ENCODE results near the gene AGBL4.

AGBL4 gene

DNA sequence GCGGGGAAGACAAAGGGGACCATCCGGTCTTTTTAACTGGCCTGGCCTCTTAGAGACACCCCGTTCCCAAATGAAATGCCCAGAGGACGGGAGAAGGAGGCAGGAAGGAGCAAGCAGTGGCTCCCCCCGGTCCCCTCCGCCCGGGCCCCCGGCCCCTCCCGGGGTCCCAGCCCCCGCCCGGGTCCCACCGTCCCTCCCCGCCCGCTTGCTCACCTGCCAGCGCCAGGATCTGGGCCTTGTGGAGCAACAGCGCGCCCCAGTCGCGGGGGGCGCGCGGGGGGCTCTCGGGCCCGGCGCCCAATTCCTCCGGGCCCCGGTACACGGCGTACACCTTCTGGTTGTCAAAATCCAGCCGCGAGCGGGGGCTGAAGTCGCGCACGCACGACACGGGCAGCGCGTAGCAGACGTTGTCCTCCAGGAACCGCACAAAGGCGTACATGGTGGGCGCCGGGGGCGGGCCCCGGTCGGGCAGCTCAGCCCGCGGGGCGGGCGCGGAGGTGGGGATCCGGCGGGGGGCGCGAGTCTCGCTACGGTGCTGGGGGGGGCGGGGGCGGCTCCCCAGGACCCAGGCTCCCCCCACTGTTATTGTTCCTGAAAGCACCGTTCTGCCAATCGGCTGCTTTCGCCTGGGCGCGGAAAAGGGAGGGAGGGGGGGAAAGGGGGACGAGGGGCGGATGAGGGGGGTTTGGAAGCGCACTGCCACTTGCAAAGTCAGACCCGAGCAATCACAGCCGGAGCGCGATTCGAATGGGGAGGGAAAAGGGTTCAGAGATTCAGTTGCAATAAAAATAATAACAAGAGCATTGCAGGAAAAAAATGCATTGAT lies 1247.1 kb downstream of the AGBL4 start, which contains the start of gene BEND5:
Gene BEND5 (minus strand): TSS at position 499 of the 826 bp plus-strand sequence. CDS start 60 bp downstream, at position 439.
- peaks cover 52% of the 10 kb centered on the region for H3K27me3 ChIP-seq (ENCODE audit: insufficient read depth, low read length)
- H3K36me3 ChIP-seq (ENCODE audit: insufficient read depth, low read length) = no peaks in the 10 kb centered on the region
- peak within 1 kb of the TSS; percentile 53 for H3K4me3 ChIP-seq (ENCODE audit: low read depth, low read length)
- H3K79me2 ChIP-seq (ENCODE audit: control insufficient read depth, insufficient read depth, low read length, unreplicated experiment) = no peaks in the 10 kb centered on the region
- no peaks in the 10 kb centered on the region for H3K4me1 ChIP-seq (ENCODE audit: control insufficient read depth, insufficient read depth, low read length, unreplicated experiment)
- H3K27ac ChIP-seq (ENCODE audit: low read depth, low read length) = no peak within 1 kb of the TSS
- no peak within 1 kb of the TSS for H2AFZ ChIP-seq (ENCODE audit: low read length, unreplicated experiment)

DNA sequence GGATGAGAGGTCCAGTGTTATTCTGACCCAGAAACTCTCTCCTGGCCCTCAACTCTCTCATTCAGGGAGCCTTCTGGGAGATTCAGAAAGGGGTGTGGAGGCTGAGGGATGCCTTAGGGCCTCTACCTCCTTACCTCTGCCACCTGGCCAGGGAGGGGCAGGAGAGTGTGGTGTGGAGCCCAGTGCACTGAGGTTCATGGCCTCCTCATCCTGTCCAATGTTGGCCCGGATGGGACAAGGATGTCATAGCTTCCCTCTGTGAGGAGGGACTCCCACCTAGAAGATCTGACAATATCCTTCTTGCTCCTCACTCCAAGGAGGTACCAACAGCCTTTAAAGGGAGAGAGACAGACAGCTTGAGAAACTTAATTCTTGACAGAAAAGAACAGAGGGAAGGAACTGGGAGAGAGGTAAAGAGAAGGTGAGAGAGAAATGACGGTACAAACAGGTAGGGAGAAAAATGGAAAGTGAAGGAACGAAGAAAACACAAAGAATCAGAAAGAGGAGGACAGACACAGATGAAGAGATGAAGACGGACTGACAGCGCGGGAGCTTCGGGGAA lies 1247.8 kb downstream of the AGBL4 start:
- Histone ChIP-seq H3K4me3 (ENCODE audit: low read depth, low read length) (peak overlapping the region; percentile 53; the same call in 1 of the 2 replicates), H3K4me1 (ENCODE audit: control insufficient read depth, insufficient read depth, low read length, unreplicated experiment) (no peaks in the 10 kb centered on the region), H3K36me3 (ENCODE audit: insufficient read depth, low read length) (no peaks in the 10 kb centered on the region), H2AFZ (ENCODE audit: low read length, unreplicated experiment) (no peak overlapping the region), H3K27ac (ENCODE audit: low read depth, low read length) (no peak overlapping the region), H3K27me3 (ENCODE audit: insufficient read depth, low read length) (peaks cover 52% of the 10 kb centered on the region), H3K79me2 (ENCODE audit: control insufficient read depth, insufficient read depth, low read length, unreplicated experiment) (no peaks in the 10 kb centered on the region)

DNA sequence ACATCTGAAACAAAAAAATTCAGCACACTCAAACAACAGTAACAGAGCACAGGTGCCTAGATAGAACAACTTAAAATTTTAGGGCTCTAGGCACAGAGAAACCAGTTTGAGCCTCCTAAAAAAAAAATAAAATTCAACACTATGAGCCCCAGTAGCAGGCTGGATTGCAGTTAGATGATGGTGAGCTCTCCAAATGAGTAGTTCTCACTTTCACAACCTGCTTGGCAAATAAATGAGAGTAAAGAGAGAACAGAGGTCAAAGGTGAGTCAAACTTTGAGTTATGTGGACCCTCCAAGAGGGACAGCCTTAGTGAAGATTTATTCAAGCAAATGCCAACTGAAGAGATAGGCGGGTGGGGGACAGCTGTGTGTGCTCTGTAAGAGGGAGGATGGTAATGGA lies 1250.6 kb downstream of the AGBL4 start:
- H3K27me3 ChIP-seq (ENCODE audit: insufficient read depth, low read length) = peaks cover 45% of the 10 kb centered on the region
- no peaks in the 10 kb centered on the region for H3K79me2 ChIP-seq (ENCODE audit: control insufficient read depth, insufficient read depth, low read length, unreplicated experiment)
- no peak overlapping the region for H2AFZ ChIP-seq (ENCODE audit: low read length, unreplicated experiment)
- H3K36me3 ChIP-seq (ENCODE audit: insufficient read depth, low read length) = no peaks in the 10 kb centered on the region
- no peak overlapping the region for H3K4me3 ChIP-seq (ENCODE audit: low read depth, low read length)
- H3K27ac ChIP-seq (ENCODE audit: low read depth, low read length) = no peak overlapping the region
- no peaks in the 10 kb centered on the region for H3K4me1 ChIP-seq (ENCODE audit: control insufficient read depth, insufficient read depth, low read length, unreplicated experiment)

DNA sequence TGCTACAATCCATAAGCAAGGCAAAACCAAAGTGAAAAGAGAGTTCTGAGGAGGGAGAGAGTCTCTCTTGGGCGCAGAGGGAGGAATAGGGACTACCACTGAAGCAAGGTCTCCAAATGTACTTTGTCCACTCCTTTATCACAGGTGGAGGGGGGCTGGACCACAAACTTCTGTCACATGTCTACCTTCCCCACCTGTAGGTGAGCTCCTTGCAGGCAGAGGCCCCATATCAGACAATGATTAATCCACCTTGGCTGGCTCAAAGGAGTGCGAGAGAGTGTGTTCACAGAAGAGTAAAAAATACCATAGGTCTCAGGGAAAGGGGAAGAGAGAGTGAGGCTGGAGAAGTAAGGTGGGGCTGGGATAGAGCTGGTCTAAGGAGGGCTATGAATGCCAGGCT lies 1251.5 kb downstream of the AGBL4 start:
- no peaks in the 10 kb centered on the region for H3K79me2 ChIP-seq (ENCODE audit: control insufficient read depth, insufficient read depth, low read length, unreplicated experiment)
- H3K27me3 ChIP-seq (ENCODE audit: insufficient read depth, low read length) = peaks cover 36% of the 10 kb centered on the region
- no peak overlapping the region for H3K4me3 ChIP-seq (ENCODE audit: low read depth, low read length)
- no peak overlapping the region for H2AFZ ChIP-seq (ENCODE audit: low read length, unreplicated experiment)
- no peaks in the 10 kb centered on the region for H3K4me1 ChIP-seq (ENCODE audit: control insufficient read depth, insufficient read depth, low read length, unreplicated experiment)
- no peak overlapping the region for H3K27ac ChIP-seq (ENCODE audit: low read depth, low read length)
- no peaks in the 10 kb centered on the region for H3K36me3 ChIP-seq (ENCODE audit: insufficient read depth, low read length)

DNA sequence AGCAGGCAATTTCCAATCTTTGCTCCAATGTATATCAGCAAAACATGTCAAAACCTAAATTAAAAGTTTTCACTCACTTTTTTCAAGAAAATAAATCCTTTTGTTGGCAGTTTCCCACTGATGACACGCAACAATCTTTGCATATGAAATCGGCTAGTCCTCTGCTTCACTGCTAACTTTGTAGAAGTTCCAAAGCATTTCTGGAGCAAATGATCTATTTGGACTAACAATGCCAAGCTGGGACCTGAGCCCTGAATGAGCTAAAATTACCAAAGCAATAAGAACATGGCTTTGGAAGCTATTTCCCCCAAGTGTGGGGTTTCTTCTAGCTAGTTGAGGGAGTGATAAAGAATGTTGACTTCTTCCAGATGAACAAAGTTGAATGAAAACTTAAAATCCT lies 1252.2 kb downstream of the AGBL4 start:
- Histone ChIP-seq H3K79me2 (ENCODE audit: control insufficient read depth, insufficient read depth, low read length, unreplicated experiment) (no peaks in the 10 kb centered on the region), H3K4me3 (ENCODE audit: low read depth, low read length) (no peak overlapping the region), H2AFZ (ENCODE audit: low read length, unreplicated experiment) (no peak overlapping the region), H3K4me1 (ENCODE audit: control insufficient read depth, insufficient read depth, low read length, unreplicated experiment) (no peaks in the 10 kb centered on the region), H3K36me3 (ENCODE audit: insufficient read depth, low read length) (no peaks in the 10 kb centered on the region), H3K27ac (ENCODE audit: low read depth, low read length) (no peak overlapping the region), H3K27me3 (ENCODE audit: insufficient read depth, low read length) (peaks cover 31% of the 10 kb centered on the region)

DNA sequence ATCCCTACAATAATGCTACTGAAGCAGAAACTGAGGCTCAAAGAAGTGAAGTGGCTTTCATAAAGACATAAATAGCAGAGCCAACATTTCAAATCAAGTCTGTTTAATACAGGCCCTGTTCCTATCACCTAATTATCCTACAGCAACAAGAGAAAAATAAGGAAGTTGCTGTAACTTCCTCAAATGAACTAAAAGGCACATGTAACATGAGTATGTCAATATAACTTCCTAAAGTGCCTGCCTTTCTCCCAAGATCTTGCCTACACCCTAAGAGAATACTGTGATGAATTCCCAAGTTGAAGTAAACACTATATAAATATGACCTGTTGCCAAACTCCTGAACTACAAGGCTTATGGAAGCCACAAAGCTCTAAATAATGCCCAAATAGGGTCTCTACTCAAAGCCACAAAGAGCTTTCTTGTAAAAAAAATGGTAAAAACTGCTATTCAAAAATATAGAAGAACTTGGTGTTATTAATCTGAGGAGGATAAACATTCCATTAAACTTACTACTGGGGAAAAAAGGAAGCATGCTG lies 1255.7 kb downstream of the AGBL4 start:
- Histone ChIP-seq H3K4me3 (ENCODE audit: low read depth, low read length) (no peak overlapping the region), H3K27me3 (ENCODE audit: insufficient read depth, low read length) (no peaks in the 10 kb centered on the region), H3K79me2 (ENCODE audit: control insufficient read depth, insufficient read depth, low read length, unreplicated experiment) (no peaks in the 10 kb centered on the region), H2AFZ (ENCODE audit: low read length, unreplicated experiment) (no peak overlapping the region), H3K36me3 (ENCODE audit: insufficient read depth, low read length) (no peaks in the 10 kb centered on the region), H3K4me1 (ENCODE audit: control insufficient read depth, insufficient read depth, low read length, unreplicated experiment) (no peaks in the 10 kb centered on the region), H3K27ac (ENCODE audit: low read depth, low read length) (no peak overlapping the region)

DNA sequence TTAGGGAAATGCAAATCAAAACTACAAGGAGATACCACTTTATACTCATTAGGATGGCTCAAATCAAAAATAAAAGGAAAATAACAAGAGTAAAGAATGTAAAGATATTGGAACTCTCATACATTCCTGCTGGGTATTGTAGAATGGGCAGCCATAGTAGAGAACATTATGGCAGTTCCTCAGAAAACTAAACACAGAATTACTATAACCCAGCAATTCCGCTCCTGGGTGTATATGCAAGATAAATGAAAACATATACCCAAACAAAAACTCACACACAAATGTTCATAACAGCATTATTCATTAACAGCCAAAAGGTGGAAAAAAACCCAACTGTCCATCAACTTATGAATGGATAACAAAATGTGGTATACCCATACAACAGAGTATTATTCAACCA lies 1258.4 kb downstream of the AGBL4 start:
- Histone ChIP-seq H3K79me2 (ENCODE audit: control insufficient read depth, insufficient read depth, low read length, unreplicated experiment) (no peaks in the 10 kb centered on the region), H3K36me3 (ENCODE audit: insufficient read depth, low read length) (no peaks in the 10 kb centered on the region), H2AFZ (ENCODE audit: low read length, unreplicated experiment) (no peak overlapping the region)

DNA sequence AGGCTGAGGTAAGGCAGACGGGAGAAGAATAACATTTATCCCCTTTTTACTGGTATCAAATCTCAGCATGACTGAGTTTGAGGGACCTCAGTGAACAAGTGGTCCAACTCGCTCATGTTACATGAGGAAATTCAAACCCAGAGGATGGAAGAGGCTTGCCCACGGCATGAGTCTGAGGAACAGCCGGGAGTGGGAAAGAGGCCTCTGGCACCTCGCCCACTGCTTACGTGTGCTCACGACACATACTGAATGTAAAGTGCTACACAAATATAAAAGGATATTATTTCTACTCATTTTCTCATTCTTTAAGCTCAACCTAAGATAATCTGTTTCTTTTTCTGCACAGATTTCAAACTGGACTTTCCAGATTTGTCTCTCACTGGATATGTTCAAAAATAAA lies 1261.8 kb downstream of the AGBL4 start:
- H2AFZ ChIP-seq (ENCODE audit: low read length, unreplicated experiment) = no peak overlapping the region
- no peak overlapping the region for H3K4me3 ChIP-seq (ENCODE audit: low read depth, low read length)
- no peaks in the 10 kb centered on the region for H3K27me3 ChIP-seq (ENCODE audit: insufficient read depth, low read length)
- no peaks in the 10 kb centered on the region for H3K4me1 ChIP-seq (ENCODE audit: control insufficient read depth, insufficient read depth, low read length, unreplicated experiment)
- H3K79me2 ChIP-seq (ENCODE audit: control insufficient read depth, insufficient read depth, low read length, unreplicated experiment) = no peaks in the 10 kb centered on the region
- no peak overlapping the region for H3K27ac ChIP-seq (ENCODE audit: low read depth, low read length)
- no peaks in the 10 kb centered on the region for H3K36me3 ChIP-seq (ENCODE audit: insufficient read depth, low read length)

More for the DNA sequence above, 1258.4 kb downstream of the AGBL4 start:
- Histone ChIP-seq H3K4me3 (ENCODE audit: low read depth, low read length) (no peak overlapping the region), H3K4me1 (ENCODE audit: control insufficient read depth, insufficient read depth, low read length, unreplicated experiment) (no peaks in the 10 kb centered on the region), H3K27ac (ENCODE audit: low read depth, low read length) (no peak overlapping the region), H3K27me3 (ENCODE audit: insufficient read depth, low read length) (no peaks in the 10 kb centered on the region)

DNA sequence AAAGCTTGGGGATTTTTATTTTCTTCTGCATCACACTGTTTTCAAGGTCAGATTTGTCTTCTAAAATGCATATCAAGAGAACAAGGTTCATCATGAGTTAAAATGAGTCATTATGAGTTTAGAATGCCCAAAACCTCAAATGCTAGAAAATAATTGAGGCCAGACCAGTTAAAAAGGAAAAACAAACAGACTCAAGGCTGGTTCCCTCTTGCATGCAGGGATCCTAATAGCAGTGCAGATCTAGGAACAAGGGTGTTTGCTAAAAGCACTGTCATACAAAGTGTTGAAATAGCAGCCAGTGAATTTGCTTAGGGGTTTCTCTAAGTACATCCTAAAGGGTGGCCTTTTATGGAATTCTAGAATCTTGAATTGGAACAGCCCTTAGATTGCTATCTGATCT lies 1262.3 kb downstream of the AGBL4 start:
- Histone ChIP-seq H3K27ac (ENCODE audit: low read depth, low read length) (no peak overlapping the region), H3K4me1 (ENCODE audit: control insufficient read depth, insufficient read depth, low read length, unreplicated experiment) (no peaks in the 10 kb centered on the region), H3K4me3 (ENCODE audit: low read depth, low read length) (no peak overlapping the region), H3K79me2 (ENCODE audit: control insufficient read depth, insufficient read depth, low read length, unreplicated experiment) (no peaks in the 10 kb centered on the region), H3K36me3 (ENCODE audit: insufficient read depth, low read length) (no peaks in the 10 kb centered on the region), H3K27me3 (ENCODE audit: insufficient read depth, low read length) (no peaks in the 10 kb centered on the region), H2AFZ (ENCODE audit: low read length, unreplicated experiment) (no peak overlapping the region)

DNA sequence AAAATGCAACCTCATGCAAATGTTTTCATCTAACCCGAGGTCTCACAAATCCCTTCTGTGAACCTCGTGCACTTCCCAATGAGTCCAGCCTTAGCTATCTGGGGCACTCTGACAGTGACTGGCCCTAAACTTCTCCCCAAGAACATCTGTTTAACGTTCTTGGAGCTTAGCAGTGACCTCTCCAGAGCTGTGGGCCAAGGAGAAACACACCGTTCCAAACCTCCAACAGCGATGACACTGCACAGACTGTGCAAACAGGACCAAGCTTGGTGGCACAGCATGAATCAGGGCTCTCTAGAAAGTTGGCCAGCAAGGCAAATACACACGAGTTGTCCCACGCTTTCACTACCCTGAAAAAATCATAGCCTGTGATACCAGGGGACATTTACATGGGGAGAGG lies 1262.9 kb downstream of the AGBL4 start:
- H3K27ac ChIP-seq (ENCODE audit: low read depth, low read length) = no peak overlapping the region
- H2AFZ ChIP-seq (ENCODE audit: low read length, unreplicated experiment) = no peak overlapping the region
- no peaks in the 10 kb centered on the region for H3K4me1 ChIP-seq (ENCODE audit: control insufficient read depth, insufficient read depth, low read length, unreplicated experiment)
- no peaks in the 10 kb centered on the region for H3K79me2 ChIP-seq (ENCODE audit: control insufficient read depth, insufficient read depth, low read length, unreplicated experiment)
- H3K36me3 ChIP-seq (ENCODE audit: insufficient read depth, low read length) = no peaks in the 10 kb centered on the region
- H3K27me3 ChIP-seq (ENCODE audit: insufficient read depth, low read length) = no peaks in the 10 kb centered on the region
- no peak overlapping the region for H3K4me3 ChIP-seq (ENCODE audit: low read depth, low read length)

DNA sequence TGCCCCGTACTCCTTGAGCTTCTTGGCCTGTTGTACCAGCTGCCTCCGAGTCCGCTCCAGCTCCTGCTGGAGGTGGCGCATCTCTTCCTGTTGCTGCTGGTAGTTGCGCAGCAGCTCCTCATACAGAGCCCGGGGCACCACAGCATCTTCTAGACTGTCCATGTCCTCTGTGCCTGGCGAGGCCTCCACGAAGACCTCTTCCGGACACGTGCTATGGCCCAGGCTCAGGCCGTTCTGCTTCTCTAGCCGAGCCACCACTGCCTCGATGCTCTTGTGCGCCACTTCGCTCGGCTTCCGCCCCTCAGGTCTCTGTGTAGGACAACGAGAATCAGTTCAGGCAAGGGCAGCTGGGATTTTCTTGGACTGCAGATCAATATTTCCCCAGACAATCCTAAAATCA lies 1264.8 kb downstream of the AGBL4 start:
- Histone ChIP-seq H3K79me2 (ENCODE audit: control insufficient read depth, insufficient read depth, low read length, unreplicated experiment) (no peaks in the 10 kb centered on the region), H3K4me1 (ENCODE audit: control insufficient read depth, insufficient read depth, low read length, unreplicated experiment) (no peaks in the 10 kb centered on the region), H3K4me3 (ENCODE audit: low read depth, low read length) (no peak overlapping the region), H3K36me3 (ENCODE audit: insufficient read depth, low read length) (no peaks in the 10 kb centered on the region), H2AFZ (ENCODE audit: low read length, unreplicated experiment) (no peak overlapping the region), H3K27me3 (ENCODE audit: insufficient read depth, low read length) (no peaks in the 10 kb centered on the region), H3K27ac (ENCODE audit: low read depth, low read length) (no peak overlapping the region)

Measured in ACC112 (cell line).